ENCODE results near the gene PEX11G.

The PEX11G gene

GRCh38 chr19:7494416-7495098 is 5.7 kb upstream of the PEX11G start:
- no peak for DNase-seq (ENCODE audit: low read depth in 2 of 2)

GRCh38 chr19:7492558-7492957 is 3.7 kb upstream of the PEX11G start:
- no peak for DNase-seq (ENCODE audit: low read depth in 2 of 2)

- DNase-seq (ENCODE audit: low read depth in 2 of 2) = peak; percentile 40 to 58
Observed at GRCh38 chr19:7492142-7492541, 3.3 kb upstream of the PEX11G start.

GRCh38 chr19:7489609-7490044 is 792 bp upstream of the PEX11G start:
- no peak for DNase-seq (ENCODE audit: low read depth in 2 of 2)

- no peak for DNase-seq (ENCODE audit: low read depth in 2 of 2)
Observed at GRCh38 chr19:7486923-7487322, 1.9 kb downstream of the PEX11G start.

- no peak for DNase-seq (ENCODE audit: low read depth in 2 of 2)
Observed at GRCh38 chr19:7483720-7484201, 5.1 kb downstream of the PEX11G start.

- DNase-seq (ENCODE audit: low read depth in 2 of 2) = no peak
Observed at GRCh38 chr19:7482584-7483439, 6.0 kb downstream of the PEX11G start.

- no peak for DNase-seq (ENCODE audit: low read depth in 2 of 2)
Observed at GRCh38 chr19:7480970-7481255, 7.9 kb downstream of the PEX11G start.

- DNase-seq (ENCODE audit: low read depth in 2 of 2) = no peak
Observed at GRCh38 chr19:7480222-7480969, 8.4 kb downstream of the PEX11G start.

GRCh38 chr19:7478843-7479227 is 10.0 kb downstream of the PEX11G start:
- no peak for DNase-seq (ENCODE audit: low read depth in 2 of 2)

- no peak for DNase-seq (ENCODE audit: low read depth in 2 of 2)
Observed at GRCh38 chr19:7478173-7478842, 10.5 kb downstream of the PEX11G start.

- DNase-seq (ENCODE audit: low read depth in 2 of 2) = no peak
Observed at GRCh38 chr19:7477758-7478157, 11.1 kb downstream of the PEX11G start.

GRCh38 chr19:7476777-7477494 is 11.9 kb downstream of the PEX11G start:
- no peak for DNase-seq (ENCODE audit: low read depth in 2 of 2)

- no peak for DNase-seq (ENCODE audit: low read depth in 2 of 2)
Observed at GRCh38 chr19:7476241-7476640, 12.6 kb downstream of the PEX11G start.

GRCh38 chr19:7475665-7476064 is 13.2 kb downstream of the PEX11G start:
- DNase-seq (ENCODE audit: low read depth in 2 of 2) = no peak

- no peak for DNase-seq (ENCODE audit: low read depth in 2 of 2)
Observed at GRCh38 chr19:7471696-7472615, 16.9 kb downstream of the PEX11G start.

- DNase-seq (ENCODE audit: low read depth in 2 of 2) = no peak
Observed at GRCh38 chr19:7470540-7471305, 18.1 kb downstream of the PEX11G start.

GRCh38 chr19:7469669-7470285 is 19.1 kb downstream of the PEX11G start:
- no peak for DNase-seq (ENCODE audit: low read depth in 2 of 2)

GRCh38 chr19:7468840-7469239 is 20.0 kb downstream of the PEX11G start:
- DNase-seq (ENCODE audit: low read depth in 2 of 2) = no peak
